ENCODE data around the gene PDCD6IP.

- TF ChIP-seq POLR2A (IDR thresholded peaks at IDR 0.05; ENCODE audit: low read depth, low read length), result no peak
- no peak for TF ChIP-seq TAF1 (IDR thresholded peaks at IDR 0.05; ENCODE audit: low read depth, low read length)
These were observed 87.6 kb downstream of the PDCD6IP start for GRCh38 chr3:33886015-33886414.
